HUDEP-2 (cell line): Measurements from ENCODE around the gene DIP2C.
"Not testable (repeated sequence)": the region's sequence is repeated elsewhere in the genome, so short reads cannot be mapped to it uniquely, and the experiment has no call there.

Experiments
- DNase-seq, 76 experiments: peaks; one replicate each; lab custom pipeline; 2025; ENCODE audit not compliant: unreplicated experiment in 76 of 76; lab: John Stamatoyannopoulos, UW

DIP2C gene

GRCh38 chr10:679556-679955 is 9.9 kb downstream of the DIP2C start:
- DNase-seq, result no peak

- not testable (repeated sequence) for DNase-seq
These were observed 10.8 kb downstream of the DIP2C start for GRCh38 chr10:678662-679005.

- DNase-seq, result no peak
These were observed 11.5 kb downstream of the DIP2C start for GRCh38 chr10:677750-678661.

GRCh38 chr10:677038-677437 is 12.4 kb downstream of the DIP2C start:
- DNase-seq, result no peak

- no peak for DNase-seq
These were observed 13.3 kb downstream of the DIP2C start for GRCh38 chr10:676178-676577.

GRCh38 chr10:675532-675931 is 13.9 kb downstream of the DIP2C start:
- DNase-seq, result no peak

- no peak for DNase-seq
These were observed 16.0 kb downstream of the DIP2C start for GRCh38 chr10:673492-673891.

- no peak for DNase-seq
These were observed 16.5 kb downstream of the DIP2C start for GRCh38 chr10:672992-673391.

- no peak for DNase-seq
These were observed 17.3 kb downstream of the DIP2C start for GRCh38 chr10:672203-672602.

- DNase-seq, result no peak
These were observed 18.5 kb downstream of the DIP2C start for GRCh38 chr10:670990-671389.

- DNase-seq, result no peak
These were observed 19.4 kb downstream of the DIP2C start for GRCh38 chr10:670038-670437.

GRCh38 chr10:668786-669485 is 20.5 kb downstream of the DIP2C start:
- no peak for DNase-seq

GRCh38 chr10:667602-668143 is 21.8 kb downstream of the DIP2C start:
- DNase-seq, result no peak

- DNase-seq, result no peak
These were observed 22.4 kb downstream of the DIP2C start for GRCh38 chr10:667096-667495.

- DNase-seq, result no peak
These were observed 23.0 kb downstream of the DIP2C start for GRCh38 chr10:666237-667012.

- no peak for DNase-seq
These were observed 23.8 kb downstream of the DIP2C start for GRCh38 chr10:665579-666091.

- DNase-seq, result no peak
These were observed 24.6 kb downstream of the DIP2C start for GRCh38 chr10:664893-665292.

- no peak for DNase-seq
These were observed 25.2 kb downstream of the DIP2C start for GRCh38 chr10:664301-664700.

- no peak for DNase-seq
These were observed 25.6 kb downstream of the DIP2C start for GRCh38 chr10:663831-664251.

GRCh38 chr10:663466-663751 is 26.1 kb downstream of the DIP2C start:
- DNase-seq, result no peak
